VCaP (cell line): ENCODE results near the gene SPEN.

Source experiments
- H3K27ac ChIP-seq: fragments of 450-650 bp; 2 replicates; pipeline ENCODE4 v1.5.1; 2017
- CTCF ChIP-seq: fragments of 450-650 bp; conservative IDR thresholded peaks from 2 replicates; pipeline ENCODE4 v1.5.1; 2017; ENCODE audit warnings: mild to moderate bottlenecking, moderate library complexity

The SPEN gene

GRCh38 chr1:15955552-15955951 lies 108.0 kb downstream of the SPEN start:
- no peak for TF ChIP-seq CTCF
- no peak overlapping the region for H3K27ac ChIP-seq

- TF ChIP-seq CTCF: no peak
Measured at GRCh38 chr1:15956150-15956549, 108.6 kb downstream of the SPEN start.

GRCh38 chr1:15957221-15958095 lies 110.0 kb downstream of the SPEN start:
- peak overlapping the region; percentile 69 for H3K27ac ChIP-seq

More at GRCh38 chr1:15956150-15956549, 108.6 kb downstream of the SPEN start:
- H3K27ac ChIP-seq: no peak overlapping the region; the same call in 1 of the 2 replicates

GRCh38 chr1:15958111-15958510 lies 110.6 kb downstream of the SPEN start:
- no peak for TF ChIP-seq CTCF
- peak overlapping the region; percentile 69 for H3K27ac ChIP-seq

More at GRCh38 chr1:15957221-15958095, 110.0 kb downstream of the SPEN start:
- peak; percentile 65 for TF ChIP-seq CTCF

GRCh38 chr1:15958793-15959192 lies 111.3 kb downstream of the SPEN start:
- TF ChIP-seq CTCF: no peak
- peak overlapping the region; percentile 69 for H3K27ac ChIP-seq

- no peak for TF ChIP-seq CTCF
Measured at GRCh38 chr1:15959424-15959823, 111.9 kb downstream of the SPEN start.

GRCh38 chr1:15959827-15960446 lies 112.4 kb downstream of the SPEN start:
- no peak for TF ChIP-seq CTCF
- H3K27ac ChIP-seq: no peak overlapping the region

More at GRCh38 chr1:15959424-15959823, 111.9 kb downstream of the SPEN start:
- no peak overlapping the region; the same call in 1 of the 2 replicates for H3K27ac ChIP-seq
